HepG2 (cell line): ENCODE data around the gene RUVBL2. TPM values are rescaled to one million over a fixed set of nuclear protein-coding genes. Genes with fewer than 3 reads are reported as not detected.

Experiments used
- ATAC-seq: fragments of 200-7000 bp; cut with Tn5 transposase; 3 replicates; pipeline ENCODE4 v1.9.1; 2020; ENCODE audit warnings: mild to moderate bottlenecking, moderate library complexity
- BruUV-seq: library from RNA; stranded (reverse); fragments of 400-500 nt; replicated peaks from 2 replicates; lab custom pipeline; 2021; lab: Mats Ljungman, UMichigan
- CTCF ChIA-PET: fragments of 300-600 bp; formaldehyde crosslinking; extraction: SDS; loops from one replicate; lab custom pipeline; 2021; ENCODE audit warnings: low total read pairs, inconsistent platforms, low intra/inter-chr PET ratio; lab: Yijun Ruan, JAX
- POLR2A ChIA-PET: fragments of 350-600 bp; sonication (Branson Sonifier 250); formaldehyde crosslinking; loops from one replicate; lab custom pipeline; 2020; ENCODE audit warnings: antibody characterized with exemption, inconsistent platforms; lab: Yijun Ruan, JAX
- DNase-seq: peaks from one replicate; pipeline ENCODE4 v3.0.0-alpha.2; 2015; ENCODE audit warnings: low spot score
- FAIRE-seq: peaks from 3 replicates; lab custom pipeline; 2011; peaks lifted over from hg19 to GRCh38; lab: Jason Lieb, UNC
- H2AFZ ChIP-seq: one replicate; pipeline ENCODE4 v1.6.1; 2011; ENCODE audit warnings: low read length, inconsistent platforms
- H3K27ac ChIP-seq: fragments of 300-600 bp; 3 replicates; pipeline ENCODE4 v1.8.0; 2011; ENCODE audit warnings: mixed run types, mild to moderate bottlenecking, mixed read lengths, low read length, inconsistent platforms; ENCODE audit not compliant: insufficient read depth; ENCODE audit errors: extremely low read length
- H3K27me3 ChIP-seq, 2 experiments: fragments of 200-600 bp in 1 of 2; 2 replicates in 1 of 2; 3 replicates in 1 of 2; pipeline versions ENCODE4 v1.6.0 to v1.8.0; 2011; ENCODE audit warnings: low read length in 2 of 2, mild to moderate bottlenecking in 2 of 2, moderate library complexity in 2 of 2, inconsistent platforms in 1 of 2; ENCODE audit not compliant: insufficient read depth in 2 of 2, control insufficient read depth in 1 of 2
- H3K36me3 ChIP-seq, 2 experiments: fragments of 200-600 bp in 1 of 2; replicated peaks in 1 of 2; 2 replicates in 1 of 2; 3 replicates in 1 of 2; pipeline versions ENCODE4 v1.5.1 to v1.8.0; 2011; ENCODE audit warnings: low read length in 2 of 2, inconsistent platforms in 1 of 2; ENCODE audit not compliant: insufficient read depth in 2 of 2, control insufficient read depth in 1 of 2
- H3K4me1 ChIP-seq: 2 replicates; pipeline ENCODE4 v1.5.1; 2012; ENCODE audit warnings: low read length, inconsistent platforms; ENCODE audit not compliant: insufficient read depth
- H3K4me2 ChIP-seq: 2 replicates; pipeline ENCODE4 v1.6.0; 2011; ENCODE audit warnings: low read depth, low read length, inconsistent platforms
- H3K4me3 ChIP-seq, 3 experiments: fragments of 200-600 bp in 1 of 3; sonication (generic), shearing (Covaris generic) in 1 of 3; replicated peaks in 1 of 3; 2 replicates each; pipeline ENCODE4 v1.5.1; 2011 to 2016; ENCODE audit warnings: low read length in 3 of 3, inconsistent platforms in 2 of 3, low read depth in 2 of 3, mild to moderate bottlenecking in 2 of 3, control low read depth in 1 of 3, mixed read lengths in 1 of 3; ENCODE audit not compliant: insufficient read depth in 1 of 3
- H3K79me2 ChIP-seq: one replicate; pipeline ENCODE4 v1.6.1; 2011; ENCODE audit warnings: low read length, inconsistent platforms; ENCODE audit not compliant: insufficient read depth
- H3K9ac ChIP-seq: 2 replicates; pipeline ENCODE4 v1.6.0; 2011; ENCODE audit warnings: mild to moderate bottlenecking, low read depth, low read length, inconsistent platforms; ENCODE audit not compliant: insufficient read depth
- H3K9me3 ChIP-seq: 2 replicates; pipeline ENCODE4 v1.5.1; 2012; ENCODE audit warnings: mild to moderate bottlenecking, low read length
- H4K20me1 ChIP-seq: 2 replicates; pipeline ENCODE4 v1.6.0; 2011; ENCODE audit warnings: inconsistent platforms, mild to moderate bottlenecking, low read length, moderate library complexity; ENCODE audit not compliant: insufficient read depth
- ARID2 ChIP-seq: sonication (generic); formaldehyde crosslinking; IDR thresholded peaks from 2 replicates; pipeline ENCODE4 v1.8.1; 2022; ENCODE audit warnings: mild to moderate bottlenecking, missing genetic modification reagents, borderline replicate concordance
- CENPX ChIP-seq: sonication (generic); formaldehyde crosslinking; IDR thresholded peaks from 2 replicates; pipeline ENCODE4 v1.9.0; 2021; ENCODE audit warnings: mild to moderate bottlenecking, missing genetic modification reagents, moderate library complexity
- NBN ChIP-seq: fragments of 450-650 bp; conservative IDR thresholded peaks from 2 replicates; pipeline ENCODE4 v1.6.1; 2017
- NR2F6 ChIP-seq, 2 experiments: IDR thresholded peaks; 2 replicates each; pipeline ENCODE4 v1.6.1; 2016; ENCODE audit warnings: antibody characterized with exemption in 1 of 2, mild to moderate bottlenecking in 1 of 2
- POLR2A ChIP-seq, 2 experiments: IDR thresholded peaks; 2 replicates each; pipeline ENCODE4 v1.6.1; 2011; ENCODE audit warnings: low read depth in 2 of 2, low read length in 2 of 2, mild to moderate bottlenecking in 1 of 2, moderate library complexity in 1 of 2; ENCODE audit not compliant: insufficient read depth in 1 of 2
- SALL2 ChIP-seq: sonication (generic); formaldehyde crosslinking; IDR thresholded peaks from 2 replicates; pipeline ENCODE4 v1.8.1; 2023; ENCODE audit warnings: mild to moderate bottlenecking, missing genetic modification reagents, inconsistent platforms
- ZFAT ChIP-seq: sonication (generic); formaldehyde crosslinking; conservative IDR thresholded peaks from 2 replicates; pipeline ENCODE4 v1.8.1; 2023; ENCODE audit warnings: missing genetic modification reagents, inconsistent platforms
- ZMAT3 ChIP-seq: sonication (generic); formaldehyde crosslinking; conservative IDR thresholded peaks from 2 replicates; pipeline ENCODE4 v1.7.0; 2021; ENCODE audit warnings: missing genetic modification reagents
- ZNF17 ChIP-seq: sonication (generic); formaldehyde crosslinking; IDR thresholded peaks from 2 replicates; pipeline ENCODE4 v1.5.0; 2020; ENCODE audit warnings: mild to moderate bottlenecking, missing genetic modification reagents
- ZNF484 ChIP-seq: sonication (generic); formaldehyde crosslinking; IDR thresholded peaks from 2 replicates; pipeline ENCODE4 v1.5.1; 2020; ENCODE audit warnings: mild to moderate bottlenecking, low read depth, missing genetic modification reagents, borderline replicate concordance
- ZNF607 ChIP-seq: sonication (generic); formaldehyde crosslinking; IDR thresholded peaks from 2 replicates; pipeline ENCODE4 v1.5.1; 2020; ENCODE audit warnings: missing genetic modification reagents, mild to moderate bottlenecking, borderline replicate concordance
- ZSCAN30 ChIP-seq: sonication (generic); formaldehyde crosslinking; IDR thresholded peaks from 2 replicates; pipeline ENCODE4 v1.5.0; 2020; ENCODE audit warnings: mild to moderate bottlenecking, missing genetic modification reagents
- WGBS: methylation state at CpG from one replicate; pipeline ENCODE4 v1.1.6; 2017; ENCODE audit warnings: low lambda C conversion rate; 5-methylcytosine and 5-hydroxymethylcytosine counted together
- in situ Hi-C: cut with HindIII; loops from 2 replicates; pipeline ENCODE4 v1.10.0; 2017; ENCODE audit warnings: low pct_unique_long_range_greater_than_20kb; ENCODE audit not compliant: extremely low pct_ligation_motif_present
- intact Hi-C: fragments of 100-400 bp; cut with micrococcal nuclease; formaldehyde crosslinking; loops from one replicate; pipeline ENCODE4 v1.10.0; 2022; ENCODE audit not compliant: unreplicated experiment
- polyA plus RNA-seq, 8 experiments: library from polyadenylated mRNA; depleted of rRNA in 3 of 8; stranded (reverse) in 7 of 8; unstranded in 1 of 8; fragments of >200 nt; fragmentation: Illumina TruSeq in 4 of 8; extraction: Trizol in 4 of 8; gene quantifications; 2 replicates each; pipeline versions ENCODE4 v1.2.1 to v1.2.3, GENCODE V29; 2011 to 2016; ENCODE audit warnings: low read depth in 4 of 8, missing spikeins in 1 of 8, mixed read lengths in 1 of 8; ENCODE audit not compliant: insufficient read depth in 1 of 8
- total RNA-seq, 5 experiments: library from RNA; depleted of rRNA; stranded (reverse); fragments of >200 nt; fragmentation: Illumina TruSeq; extraction: Trizol; gene quantifications; 2 replicates each; pipeline ENCODE4 v1.2.3, GENCODE V29; 2016; ENCODE audit warnings: low read depth in 1 of 5
- TF ChIP-seq, protein P1 (sequence below): sonication (generic); formaldehyde crosslinking; IDR thresholded peaks from 2 replicates; pipeline ENCODE4 v1.5.0; 2020; ENCODE audit warnings: mild to moderate bottlenecking, missing genetic modification reagents, borderline replicate concordance

Gene RUVBL2
- total and polyA plus RNA-seq, 2 of the 13 experiments (the other 11 are each of a cell fraction or from before 2014, with no cell fraction given), result 120 to 122 TPM

DNA sequence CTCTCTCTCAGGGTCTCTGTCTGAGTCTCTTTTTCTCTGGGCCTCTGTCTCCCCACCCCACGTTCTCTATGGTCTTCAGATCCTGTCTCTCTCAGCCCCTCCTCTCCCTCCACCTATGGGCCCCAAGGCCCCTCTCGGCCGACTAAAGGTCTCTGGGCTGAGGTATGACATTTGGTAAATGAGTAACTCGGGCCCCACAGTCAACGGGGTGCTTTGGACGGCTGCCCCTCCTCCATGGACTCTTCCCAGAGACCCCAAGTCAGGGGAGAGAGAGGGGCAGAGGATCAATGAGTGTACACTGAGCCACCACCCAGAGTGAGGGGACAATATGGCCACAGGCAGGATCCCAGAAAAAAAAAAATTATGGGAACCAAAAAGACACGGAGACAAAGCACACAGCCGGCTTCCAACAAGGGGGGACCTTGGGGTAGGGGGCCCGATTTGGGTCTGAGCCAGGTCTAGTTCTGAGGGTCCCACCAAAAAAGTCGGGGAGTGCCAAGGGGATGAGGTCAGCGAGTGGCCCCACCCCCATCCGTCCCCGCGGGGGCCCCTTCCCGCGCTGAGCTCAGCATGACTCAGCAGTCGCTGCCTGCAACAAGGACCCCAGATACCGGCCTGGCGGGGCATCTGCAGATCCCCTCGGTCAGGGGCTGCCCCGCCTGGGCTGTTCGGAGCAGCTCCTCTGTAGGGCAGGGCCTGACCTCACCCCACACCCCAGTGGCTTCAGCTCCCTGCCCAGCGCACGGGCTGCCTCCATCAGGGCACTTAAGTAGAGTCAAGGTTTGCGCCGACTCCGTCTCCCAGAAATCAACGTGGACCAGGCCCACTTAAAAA lies 30.1 kb upstream of the RUVBL2 start:
- no peaks in the 10 kb centered on the region; a peak in 1 of 5 replicates for H3K27me3 ChIP-seq
- peak overlapping the region; percentile 63 to 80 (median 80) for H3K4me3 ChIP-seq
- POLR2A ChIA-PET, result interaction anchor here (0.6 to 5.6 kb wide), 16 partner anchors 11 to 490 kb away, joined by 3 to 153 read pairs (median 5); partner anchors contain the start of genes ALDH16A1, BAX, DHDH and GYS1
- under 1% methylated on average over 10 of the region's 28 CpGs for WGBS
- peaks cover 63% of the 10 kb centered on the region for H3K4me1 ChIP-seq
- intact Hi-C loops (loop anchor here (2.0 to 10.0 kb wide), 3 partner anchors 63 to 179 kb away; partner anchors contain the start of genes NUCB1 and PPP1R15A), in situ Hi-C loops (loop anchor here (5.0 kb wide), 1 partner anchor 91 kb away; the partner anchor contains the start of gene PPP1R15A)
- peak overlapping the region; percentile 97 for H3K4me2 ChIP-seq
- ATAC-seq (peak; percentile 51), FAIRE-seq (peak; percentile 94), DNase-seq (peak; percentile 98)
- H3K9me3 ChIP-seq, result no peaks in the 10 kb centered on the region
- CTCF ChIA-PET, result no interaction called here
- H3K9ac ChIP-seq, result peak overlapping the region; percentile 98
- no TSS peak for BruUV-seq
- peak overlapping the region; percentile 100 for H3K27ac ChIP-seq
- peaks cover 25% of the 10 kb centered on the region for H3K79me2 ChIP-seq
- no peak overlapping the region for H2AFZ ChIP-seq
- H4K20me1 ChIP-seq, result peaks cover 32% of the 10 kb centered on the region
- peaks cover 3 to 13% of the 10 kb centered on the region in 2 experiments for H3K36me3 ChIP-seq
- TF ChIP-seq SALL2 (CRISPR knock-in tag) (no peak), ZNF607 (CRISPR knock-in tag) (peak; percentile 74; the same call in 1 of the 2 replicates), POLR2A (IDR thresholded peaks at IDR 0.05; ENCODE audit: insufficient read depth in 1 of 2, low read depth in 2 of 2, low read length in 2 of 2) (peak; percentile 62 to 77), CENPX (CRISPR knock-in tag) (no peak), ZFAT (CRISPR knock-in tag) (no peak), NR2F6 (IDR thresholded peaks at IDR 0.05) (peak; percentile 69), NR2F6 (CRISPR knock-in tag; IDR thresholded peaks at IDR 0.05) (peak; percentile 8; the same call in 1 of the 2 replicates), ZNF17 (CRISPR knock-in tag) (no peak), ZMAT3 (CRISPR knock-in tag) (peak; percentile 55), ARID2 (no peak), NBN (no peak), ZNF484 (CRISPR knock-in tag) (no peak), ZSCAN30 (0 out of 2 replicates have a peak, but pooled peaks have one; percentile 32)
- TF ChIP-seq, protein P1, sequence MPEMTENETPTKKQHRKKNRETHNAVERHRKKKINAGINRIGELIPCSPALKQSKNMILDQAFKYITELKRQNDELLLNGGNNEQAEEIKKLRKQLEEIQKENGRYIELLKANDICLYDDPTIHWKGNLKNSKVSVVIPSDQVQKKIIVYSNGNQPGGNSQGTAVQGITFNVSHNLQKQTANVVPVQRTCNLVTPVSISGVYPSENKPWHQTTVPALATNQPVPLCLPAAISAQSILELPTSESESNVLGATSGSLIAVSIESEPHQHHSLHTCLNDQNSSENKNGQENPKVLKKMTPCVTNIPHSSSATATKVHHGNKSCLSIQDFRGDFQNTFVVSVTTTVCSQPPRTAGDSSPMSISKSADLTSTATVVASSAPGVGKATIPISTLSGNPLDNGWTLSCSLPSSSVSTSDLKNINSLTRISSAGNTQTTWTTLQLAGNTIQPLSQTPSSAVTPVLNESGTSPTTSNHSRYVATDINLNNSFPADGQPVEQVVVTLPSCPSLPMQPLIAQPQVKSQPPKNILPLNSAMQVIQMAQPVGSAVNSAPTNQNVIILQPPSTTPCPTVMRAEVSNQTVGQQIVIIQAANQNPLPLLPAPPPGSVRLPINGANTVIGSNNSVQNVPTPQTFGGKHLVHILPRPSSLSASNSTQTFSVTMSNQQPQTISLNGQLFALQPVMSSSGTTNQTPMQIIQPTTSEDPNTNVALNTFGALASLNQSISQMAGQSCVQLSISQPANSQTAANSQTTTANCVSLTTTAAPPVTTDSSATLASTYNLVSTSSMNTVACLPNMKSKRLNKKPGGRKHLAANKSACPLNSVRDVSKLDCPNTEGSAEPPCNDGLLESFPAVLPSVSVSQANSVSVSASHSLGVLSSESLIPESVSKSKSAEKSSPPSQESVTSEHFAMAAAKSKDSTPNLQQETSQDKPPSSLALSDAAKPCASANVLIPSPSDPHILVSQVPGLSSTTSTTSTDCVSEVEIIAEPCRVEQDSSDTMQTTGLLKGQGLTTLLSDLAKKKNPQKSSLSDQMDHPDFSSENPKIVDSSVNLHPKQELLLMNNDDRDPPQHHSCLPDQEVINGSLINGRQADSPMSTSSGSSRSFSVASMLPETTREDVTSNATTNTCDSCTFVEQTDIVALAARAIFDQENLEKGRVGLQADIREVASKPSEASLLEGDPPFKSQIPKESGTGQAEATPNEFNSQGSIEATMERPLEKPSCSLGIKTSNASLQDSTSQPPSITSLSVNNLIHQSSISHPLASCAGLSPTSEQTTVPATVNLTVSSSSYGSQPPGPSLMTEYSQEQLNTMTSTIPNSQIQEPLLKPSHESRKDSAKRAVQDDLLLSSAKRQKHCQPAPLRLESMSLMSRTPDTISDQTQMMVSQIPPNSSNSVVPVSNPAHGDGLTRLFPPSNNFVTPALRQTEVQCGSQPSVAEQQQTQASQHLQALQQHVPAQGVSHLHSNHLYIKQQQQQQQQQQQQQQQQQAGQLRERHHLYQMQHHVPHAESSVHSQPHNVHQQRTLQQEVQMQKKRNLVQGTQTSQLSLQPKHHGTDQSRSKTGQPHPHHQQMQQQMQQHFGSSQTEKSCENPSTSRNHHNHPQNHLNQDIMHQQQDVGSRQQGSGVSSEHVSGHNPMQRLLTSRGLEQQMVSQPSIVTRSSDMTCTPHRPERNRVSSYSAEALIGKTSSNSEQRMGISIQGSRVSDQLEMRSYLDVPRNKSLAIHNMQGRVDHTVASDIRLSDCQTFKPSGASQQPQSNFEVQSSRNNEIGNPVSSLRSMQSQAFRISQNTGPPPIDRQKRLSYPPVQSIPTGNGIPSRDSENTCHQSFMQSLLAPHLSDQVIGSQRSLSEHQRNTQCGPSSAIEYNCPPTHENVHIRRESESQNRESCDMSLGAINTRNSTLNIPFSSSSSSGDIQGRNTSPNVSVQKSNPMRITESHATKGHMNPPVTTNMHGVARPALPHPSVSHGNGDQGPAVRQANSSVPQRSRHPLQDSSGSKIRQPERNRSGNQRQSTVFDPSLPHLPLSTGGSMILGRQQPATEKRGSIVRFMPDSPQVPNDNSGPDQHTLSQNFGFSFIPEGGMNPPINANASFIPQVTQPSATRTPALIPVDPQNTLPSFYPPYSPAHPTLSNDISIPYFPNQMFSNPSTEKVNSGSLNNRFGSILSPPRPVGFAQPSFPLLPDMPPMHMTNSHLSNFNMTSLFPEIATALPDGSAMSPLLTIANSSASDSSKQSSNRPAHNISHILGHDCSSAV (CRISPR knock-in tag), result no peak
